Putamen (tissue), 1 donor: ENCODE measurements around the gene SLC25A29.

ENCODE experiments used
- DNase-seq: peaks from one replicate; pipeline ENCODE4 v3.0.0-alpha.2; 2016; ENCODE audit warnings: low spot score

The SLC25A29 gene

DNA sequence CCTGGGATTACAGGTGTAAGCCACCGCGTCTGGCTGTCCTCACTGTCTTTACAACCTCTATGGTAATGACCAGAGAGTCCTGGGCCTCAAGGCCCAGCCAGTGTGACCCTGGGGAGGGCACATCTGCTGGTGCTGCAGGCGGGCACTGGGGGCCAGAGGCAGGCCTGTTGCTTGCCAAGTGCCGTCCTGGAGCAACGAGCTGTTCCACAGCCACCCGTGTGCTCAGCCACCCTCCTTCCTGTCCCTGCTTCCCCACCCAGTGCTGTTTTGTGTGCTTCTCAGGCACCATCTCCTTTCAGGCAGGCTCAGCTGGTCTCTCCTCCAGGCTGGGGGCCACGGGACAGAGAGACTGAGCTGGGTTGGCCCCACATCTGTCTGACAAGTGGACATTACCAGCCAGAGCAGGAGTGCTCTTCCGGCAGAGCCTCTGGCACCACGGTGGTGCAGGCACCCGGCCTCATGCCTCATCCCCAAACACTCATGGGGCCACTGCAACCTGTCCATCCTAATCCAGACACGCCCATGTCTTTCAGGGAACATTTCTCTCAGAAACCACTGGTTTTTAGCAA is 25.9 kb upstream of the SLC25A29 start:
- no peak for DNase-seq

DNA sequence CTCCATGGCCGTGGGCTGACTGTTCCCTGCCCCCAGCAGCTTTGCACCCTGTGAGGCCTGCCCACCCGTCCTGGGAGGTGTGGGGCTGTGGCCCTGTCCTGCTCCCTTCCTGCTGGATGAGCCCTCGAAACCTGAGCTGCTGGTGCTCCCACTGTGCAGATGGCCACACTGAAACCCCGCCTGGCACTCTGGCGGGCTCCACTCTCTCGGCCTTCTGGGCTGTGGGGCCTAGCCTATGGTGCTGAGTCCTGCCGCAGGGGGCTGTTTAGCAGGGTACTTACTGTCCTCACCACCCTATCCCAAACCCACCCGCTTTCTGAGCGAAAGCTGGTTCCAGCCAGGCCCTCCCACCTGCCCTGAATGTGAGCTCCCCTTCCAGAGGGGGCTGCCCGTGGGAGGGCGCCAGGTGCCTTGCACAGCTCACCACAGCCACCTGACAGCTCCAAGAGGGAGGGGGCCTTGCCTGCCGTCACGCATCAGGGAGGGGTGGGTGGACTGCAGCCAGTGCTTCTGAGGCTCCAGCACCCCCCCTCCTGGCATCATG is 24.2 kb upstream of the SLC25A29 start:
- DNase-seq: no peak

DNA sequence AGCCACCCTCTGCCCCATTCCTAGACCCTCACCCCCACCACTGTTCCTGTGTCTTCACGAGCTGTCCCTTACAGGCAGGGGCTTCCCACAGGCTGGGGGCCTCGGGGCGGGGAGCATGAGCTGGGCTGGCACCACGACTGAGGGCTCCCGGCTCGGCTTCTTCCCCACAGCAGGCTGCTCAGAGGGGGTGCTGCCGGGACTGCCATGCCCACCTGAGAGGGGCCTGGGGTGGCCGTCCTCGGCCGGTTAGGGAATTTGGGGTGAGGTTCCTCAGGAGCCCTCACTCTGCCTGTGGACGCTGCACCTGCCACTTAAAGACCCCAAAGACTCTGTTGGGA is 23.7 kb upstream of the SLC25A29 start:
- no peak for DNase-seq

DNA sequence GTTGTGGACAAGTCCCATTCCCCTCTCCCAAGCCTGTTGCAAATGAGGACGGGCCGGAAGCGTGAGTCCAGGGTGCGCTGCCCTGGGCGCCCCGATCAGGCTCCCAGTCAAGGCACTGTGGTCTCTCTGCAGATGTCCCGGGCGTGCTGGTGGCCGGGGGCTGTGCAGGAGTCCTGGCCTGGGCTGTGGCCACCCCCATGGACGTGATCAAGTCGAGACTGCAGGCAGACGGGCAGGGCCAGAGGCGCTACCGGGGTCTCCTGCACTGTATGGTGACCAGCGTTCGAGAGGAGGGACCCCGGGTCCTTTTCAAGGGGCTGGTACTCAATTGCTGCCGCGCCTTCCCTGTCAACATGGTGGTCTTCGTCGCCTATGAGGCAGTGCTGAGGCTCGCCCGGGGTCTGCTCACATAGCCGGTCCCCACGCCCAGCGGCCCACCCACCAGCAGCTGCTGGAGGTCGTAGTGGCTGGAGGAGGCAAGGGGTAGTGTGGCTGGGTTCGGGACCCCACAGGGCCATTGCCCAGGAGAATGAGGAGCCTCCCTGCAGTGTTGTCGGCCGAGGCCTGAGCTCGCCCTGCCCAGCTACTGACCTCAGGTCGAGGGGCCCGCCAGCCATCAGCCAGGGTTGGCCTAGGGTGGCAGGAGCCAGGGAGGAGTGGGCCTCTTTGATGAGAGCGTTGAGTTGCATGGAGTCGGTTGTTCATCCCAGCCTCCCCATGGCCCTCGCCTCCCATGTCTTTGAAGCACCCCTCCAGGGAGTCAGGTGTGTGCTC is 23.2 kb upstream of the SLC25A29 start:
- no peak for DNase-seq

DNA sequence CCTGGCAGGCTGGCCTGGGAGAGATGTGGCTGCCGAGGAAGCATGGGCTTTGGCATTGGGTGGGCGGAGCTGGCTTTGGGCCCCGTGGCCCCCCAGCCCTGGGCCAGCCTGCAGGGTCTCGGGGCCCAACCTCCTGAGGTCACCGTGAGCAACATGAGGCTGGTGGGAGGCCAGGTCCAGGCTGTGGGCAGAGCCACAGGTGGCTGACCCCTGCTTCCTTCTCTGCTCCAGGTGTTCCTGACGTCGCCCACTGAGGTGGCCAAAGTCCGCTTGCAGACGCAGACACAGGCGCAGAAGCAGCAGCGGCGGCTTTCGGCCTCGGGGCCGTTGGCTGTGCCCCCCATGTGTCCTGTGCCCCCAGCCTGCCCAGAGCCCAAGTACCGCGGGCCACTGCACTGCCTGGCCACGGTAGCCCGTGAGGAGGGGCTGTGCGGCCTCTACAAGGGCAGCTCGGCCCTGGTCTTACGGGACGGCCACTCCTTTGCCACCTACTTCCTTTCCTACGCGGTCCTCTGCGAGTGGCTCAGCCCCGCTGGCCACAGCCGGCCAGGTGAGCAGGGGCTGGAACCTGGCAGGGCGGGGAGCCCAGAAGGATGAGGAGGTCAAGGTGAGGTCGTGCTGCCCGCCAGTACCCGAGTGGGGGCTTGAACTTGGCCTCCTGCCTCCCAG is 22.4 kb upstream of the SLC25A29 start:
- no peak for DNase-seq

DNA sequence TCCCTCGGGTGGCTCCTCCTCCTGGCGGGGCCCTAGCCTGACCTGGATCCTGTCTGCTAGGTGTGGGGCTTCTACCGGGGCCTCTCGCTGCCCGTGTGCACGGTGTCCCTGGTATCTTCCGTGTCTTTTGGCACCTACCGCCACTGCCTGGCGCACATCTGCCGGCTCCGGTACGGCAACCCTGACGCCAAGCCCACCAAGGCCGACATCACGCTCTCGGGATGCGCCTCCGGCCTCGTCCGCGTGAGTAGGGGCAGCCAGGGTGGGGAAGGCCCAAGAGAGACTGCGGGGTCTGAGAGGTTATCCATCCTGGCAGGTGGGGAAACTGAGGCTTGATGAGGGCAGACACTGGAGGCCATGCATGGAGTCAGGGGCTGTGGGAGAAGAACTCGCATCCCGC is 20.9 kb upstream of the SLC25A29 start:
- no peak for DNase-seq

DNA sequence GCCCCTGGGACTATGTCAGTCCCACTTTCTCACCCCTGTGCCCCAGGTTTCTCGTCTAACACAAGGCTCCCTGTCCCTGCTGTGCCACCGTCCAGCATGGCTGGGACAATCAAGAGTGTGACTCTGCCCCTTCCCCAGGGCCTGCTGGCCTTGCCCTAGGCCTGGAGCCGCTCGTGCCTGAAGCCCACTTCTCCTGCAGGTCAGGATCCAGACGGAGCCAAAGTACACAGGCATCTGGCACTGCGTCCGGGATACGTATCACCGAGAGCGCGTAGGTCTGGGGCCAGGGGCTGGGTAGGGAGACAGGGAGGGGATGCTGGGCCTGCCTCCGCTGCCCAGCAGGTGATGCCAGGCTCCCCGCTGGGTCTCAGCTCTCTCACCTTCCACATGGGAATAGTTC is 19.7 kb upstream of the SLC25A29 start:
- DNase-seq: no peak

DNA sequence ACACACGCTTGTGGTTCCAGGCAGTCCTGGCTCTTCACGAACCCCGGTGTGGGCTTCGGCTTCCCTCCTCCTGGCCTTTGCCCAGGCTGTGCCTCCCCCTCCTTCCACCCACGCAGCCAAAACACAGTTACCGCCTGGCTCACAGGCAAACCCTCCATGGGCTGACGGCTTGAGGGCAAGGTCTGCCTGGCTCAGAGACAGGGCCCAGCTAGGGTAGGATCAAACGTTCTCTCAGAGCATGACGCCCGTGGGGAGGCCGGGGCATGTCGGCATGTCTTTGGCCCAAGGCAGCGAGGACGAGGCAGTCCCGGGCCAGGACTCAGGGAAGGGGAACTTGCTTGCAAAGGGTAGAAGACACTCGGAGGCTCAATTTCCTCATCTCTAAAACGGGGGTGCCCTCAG is 19.0 kb upstream of the SLC25A29 start:
- DNase-seq: no peak

DNA sequence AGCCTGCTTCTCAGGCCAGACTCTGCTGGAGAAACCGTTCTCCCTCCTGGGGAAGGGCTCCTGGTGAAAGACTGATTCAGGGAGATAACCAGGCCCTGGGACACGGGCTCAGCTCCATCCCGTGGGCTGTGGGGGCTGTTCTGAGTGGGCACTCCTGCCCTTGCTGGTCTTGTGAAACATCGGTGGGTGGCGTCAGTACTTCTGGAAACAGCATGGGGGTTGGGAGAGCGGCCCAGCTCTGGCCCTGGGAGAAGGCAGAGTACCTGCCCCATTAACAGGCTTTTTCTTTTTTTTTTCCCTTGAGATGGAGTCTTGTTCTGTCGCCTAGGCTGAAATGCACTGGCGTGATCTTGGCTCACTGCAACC is 17.7 kb upstream of the SLC25A29 start:
- no peak for DNase-seq

DNA sequence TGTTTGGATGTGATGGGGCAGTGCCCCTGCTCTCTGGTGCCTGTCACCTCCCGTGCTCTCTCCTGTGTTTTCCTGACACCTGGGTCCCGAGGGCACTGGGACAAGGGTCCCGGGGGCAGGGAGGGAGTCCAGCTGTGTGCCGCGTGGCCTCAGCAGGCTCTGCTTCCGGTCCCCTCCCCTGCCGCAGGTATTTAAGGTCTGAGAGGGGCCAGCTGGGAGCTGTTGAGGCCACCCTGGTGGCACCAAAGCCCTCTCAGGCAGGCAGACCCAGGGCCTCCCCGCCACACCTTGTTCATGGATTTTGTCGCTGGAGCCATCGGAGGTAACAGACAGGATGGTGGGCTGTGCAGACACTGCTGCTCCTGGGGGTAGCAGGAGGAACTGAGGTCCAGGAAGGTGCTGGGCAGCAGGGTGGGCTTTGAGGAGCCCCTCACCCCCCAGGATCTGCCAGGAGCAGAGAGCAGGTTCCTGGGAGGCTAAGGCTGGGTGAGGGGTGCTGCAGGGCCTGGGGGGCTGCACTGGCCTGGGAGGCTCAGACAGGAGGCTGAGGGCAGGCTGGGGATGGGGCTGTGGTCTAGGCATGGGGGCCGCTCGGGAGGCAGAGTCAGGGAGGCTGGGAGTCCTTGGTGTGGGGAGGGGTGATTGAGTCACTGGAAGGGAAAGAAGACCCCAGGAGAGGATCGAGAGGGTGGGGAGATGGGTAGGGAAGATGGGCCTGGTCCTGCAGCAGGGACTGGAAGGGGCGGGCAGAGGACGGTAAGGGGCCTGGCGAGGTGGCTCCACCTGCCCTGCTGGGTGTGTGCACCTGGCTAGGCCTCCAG is 17.1 kb upstream of the SLC25A29 start, which contains the start of gene SLC25A47:
Gene SLC25A47 (plus strand): TSS at position 219 of the 821 bp plus-strand sequence. CDS start 76 bp downstream, at position 295.
- no peak for DNase-seq

DNA sequence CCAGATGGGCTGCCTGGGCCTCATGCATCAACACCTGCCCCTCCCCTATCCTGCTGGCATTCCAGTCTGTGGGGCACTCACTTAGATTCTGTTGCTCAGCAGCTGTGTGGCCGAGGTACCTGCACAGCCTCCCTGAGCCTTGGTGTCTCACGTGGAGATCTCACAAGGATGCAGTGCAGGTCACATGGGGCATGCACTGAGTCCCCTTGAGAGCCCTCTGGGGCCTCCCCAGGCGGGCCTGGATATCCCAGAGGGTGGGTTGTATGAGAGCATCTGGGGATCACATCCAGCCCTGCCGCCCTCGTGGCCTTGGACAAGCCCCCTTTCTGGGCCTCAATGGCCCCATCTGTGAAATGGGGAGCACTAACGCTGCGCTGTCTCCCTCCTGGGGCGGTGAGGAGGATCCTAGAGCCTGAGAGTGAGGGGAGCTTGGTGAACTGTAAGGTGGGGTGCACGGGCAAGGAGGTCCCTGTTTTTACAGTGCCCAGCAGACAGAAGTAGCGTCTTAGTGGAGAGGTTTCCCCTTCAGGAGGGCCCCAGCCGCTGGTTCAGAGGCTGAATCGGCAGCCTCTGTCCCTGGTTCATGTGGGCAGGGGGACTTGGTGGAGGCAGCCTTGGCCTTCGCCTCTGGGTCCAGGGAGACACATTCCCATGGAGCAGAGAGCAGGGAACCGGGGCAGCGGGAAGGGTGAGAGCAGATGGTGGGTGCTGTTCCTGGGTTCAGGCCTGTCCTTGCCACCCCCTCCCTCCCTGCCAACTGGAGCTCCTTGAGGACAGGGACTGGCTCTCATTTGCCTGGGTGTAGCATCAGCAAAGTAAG is 16.1 kb upstream of the SLC25A29 start:
- no peak for DNase-seq

DNA sequence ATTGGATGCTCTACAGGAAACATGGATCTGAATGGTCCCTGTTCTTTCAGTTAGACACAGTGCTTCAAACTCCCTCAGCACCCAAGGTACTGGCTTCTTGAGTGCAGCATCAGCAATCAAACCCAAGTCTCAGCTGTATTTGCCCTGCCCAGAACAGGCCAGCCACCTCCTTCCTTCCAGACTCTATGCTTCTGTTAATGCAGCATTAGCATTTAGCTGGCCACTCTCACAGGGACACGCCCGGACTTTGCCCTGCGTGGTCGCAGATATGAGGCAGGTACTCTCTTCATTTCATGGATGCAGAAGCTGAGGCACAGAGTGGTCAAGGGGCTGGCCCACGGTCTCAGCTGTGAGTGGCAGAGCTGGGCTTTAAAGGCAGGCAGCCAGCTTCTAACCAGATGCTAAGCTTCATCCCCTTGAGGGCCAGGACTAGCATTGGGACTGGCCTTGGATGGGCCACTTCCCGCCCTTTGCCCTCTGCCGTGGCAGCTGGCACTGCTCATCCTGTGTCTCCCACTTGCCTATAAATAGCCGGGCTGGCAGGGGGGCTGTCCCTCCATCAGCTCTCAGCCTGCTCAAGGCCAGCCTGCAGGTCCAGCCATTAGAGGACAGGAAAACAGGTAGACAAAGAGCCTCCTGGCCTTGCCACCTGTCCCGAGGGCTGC is 15.4 kb upstream of the SLC25A29 start:
- DNase-seq: no peak

DNA sequence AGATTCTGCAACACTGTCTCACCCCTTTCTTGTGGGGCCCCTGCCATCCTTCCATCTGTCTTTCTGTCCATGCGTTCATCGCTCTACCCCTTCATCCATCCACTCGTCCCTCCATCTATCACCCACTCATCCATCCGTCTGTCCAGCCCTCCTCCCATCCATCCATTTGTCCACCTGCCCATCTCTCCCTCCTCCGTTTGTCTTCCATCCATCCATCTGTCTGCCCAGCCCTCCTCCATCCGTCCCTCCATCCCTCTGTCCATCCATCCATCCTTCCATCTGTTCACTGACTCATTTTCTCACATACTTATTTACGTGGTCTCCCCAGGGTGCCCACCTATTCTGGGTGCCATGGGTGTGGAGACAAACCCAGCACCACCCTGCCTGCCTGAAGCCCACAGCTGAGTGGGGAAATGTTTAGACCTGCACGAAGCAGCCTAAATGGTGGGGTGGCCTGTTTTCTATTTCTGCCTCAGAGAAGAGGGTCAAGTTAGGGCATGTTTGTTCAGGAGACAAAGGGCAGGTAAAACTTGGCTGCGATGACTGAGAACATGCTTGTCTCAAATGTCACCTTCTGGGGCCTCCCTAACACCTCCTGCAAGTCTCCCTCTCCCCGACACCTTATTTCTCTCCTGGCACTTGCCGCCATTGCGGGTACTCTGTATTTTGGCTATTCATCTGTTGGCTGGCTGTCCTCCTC is 14.1 kb upstream of the SLC25A29 start:
- DNase-seq: no peak

DNA sequence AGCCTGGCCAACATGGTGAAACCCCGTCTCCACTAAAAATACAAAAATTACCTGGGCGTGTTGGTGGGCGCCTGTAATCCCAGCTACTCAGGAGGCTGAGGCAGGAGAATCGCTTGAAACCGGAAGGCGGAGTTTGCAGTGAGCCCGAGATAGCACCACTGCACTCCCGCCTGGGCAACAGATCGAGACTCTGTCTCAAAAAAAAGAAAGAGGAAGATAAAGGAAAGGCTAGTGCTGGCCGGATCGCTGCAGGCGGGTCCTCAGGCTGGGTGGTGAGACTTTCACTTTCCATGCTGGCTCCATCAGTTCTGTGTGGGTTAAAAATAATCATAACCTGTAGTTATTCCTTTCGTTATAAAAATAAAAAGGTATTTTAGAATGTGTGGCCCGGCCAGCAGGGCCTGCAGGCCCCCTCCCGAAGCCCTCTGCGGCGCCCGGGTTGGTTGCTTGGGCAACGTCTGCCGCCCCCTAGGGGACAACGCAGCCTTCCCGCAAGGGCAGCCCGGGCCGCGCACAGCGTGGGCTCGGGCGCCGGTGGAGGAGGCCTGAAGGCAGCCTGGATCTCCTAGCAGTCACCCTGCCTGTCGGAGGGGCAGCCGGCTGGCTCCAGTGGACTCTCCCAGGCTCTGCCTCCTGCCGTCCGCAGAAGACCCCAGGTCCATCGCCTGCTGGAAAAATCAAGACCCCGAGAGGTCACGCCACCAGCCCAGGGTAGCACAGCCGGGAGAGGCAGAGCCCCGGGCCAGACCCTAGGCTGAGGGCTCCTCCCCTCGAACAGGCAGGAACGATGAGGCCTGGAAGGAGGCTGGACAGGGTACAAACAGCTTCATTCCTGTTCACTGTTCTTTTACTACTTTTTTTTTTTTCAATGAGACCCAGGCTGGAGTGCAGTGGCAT is 11.9 kb upstream of the SLC25A29 start:
- no peak for DNase-seq

DNA sequence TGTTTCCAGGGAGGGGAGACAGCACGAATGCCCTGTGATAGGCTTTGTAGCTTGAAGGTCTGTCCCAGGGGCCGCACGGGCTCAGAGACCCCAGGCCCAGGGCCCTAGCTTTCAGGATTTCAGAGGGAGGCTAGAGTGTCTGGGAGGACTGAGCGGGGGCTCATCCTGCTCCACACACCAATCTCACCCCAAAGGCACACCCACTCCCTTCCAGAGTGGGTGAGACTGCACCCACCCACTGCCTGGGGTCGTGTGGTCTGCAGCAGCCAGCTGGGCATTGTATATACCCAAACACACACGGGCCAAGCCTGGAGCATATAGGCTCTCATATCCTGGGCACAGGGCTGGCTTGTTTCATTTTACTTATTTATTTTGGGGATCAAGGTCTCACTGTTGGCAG is 11.1 kb upstream of the SLC25A29 start:
- no peak for DNase-seq

DNA sequence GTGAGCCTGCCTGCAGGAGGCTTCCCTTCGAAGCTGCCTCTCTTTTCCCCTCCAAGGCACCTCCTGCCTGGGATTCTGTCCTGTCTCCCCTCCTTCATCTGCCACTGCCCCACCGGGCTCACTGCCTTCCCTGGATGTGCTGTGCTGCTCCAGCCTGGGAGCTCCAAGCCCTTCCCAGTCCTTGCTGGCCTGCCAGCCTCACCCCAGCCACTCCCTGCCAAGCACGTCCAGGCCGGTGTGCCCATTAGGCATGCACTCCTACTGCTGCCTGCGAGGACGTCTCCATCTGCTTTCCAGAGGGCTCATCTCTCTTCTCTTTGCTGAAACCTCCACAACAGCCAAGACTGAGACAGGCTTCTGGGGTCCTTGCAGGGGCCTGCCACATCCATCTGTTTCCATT is 8.5 kb upstream of the SLC25A29 start:
- no peak for DNase-seq

DNA sequence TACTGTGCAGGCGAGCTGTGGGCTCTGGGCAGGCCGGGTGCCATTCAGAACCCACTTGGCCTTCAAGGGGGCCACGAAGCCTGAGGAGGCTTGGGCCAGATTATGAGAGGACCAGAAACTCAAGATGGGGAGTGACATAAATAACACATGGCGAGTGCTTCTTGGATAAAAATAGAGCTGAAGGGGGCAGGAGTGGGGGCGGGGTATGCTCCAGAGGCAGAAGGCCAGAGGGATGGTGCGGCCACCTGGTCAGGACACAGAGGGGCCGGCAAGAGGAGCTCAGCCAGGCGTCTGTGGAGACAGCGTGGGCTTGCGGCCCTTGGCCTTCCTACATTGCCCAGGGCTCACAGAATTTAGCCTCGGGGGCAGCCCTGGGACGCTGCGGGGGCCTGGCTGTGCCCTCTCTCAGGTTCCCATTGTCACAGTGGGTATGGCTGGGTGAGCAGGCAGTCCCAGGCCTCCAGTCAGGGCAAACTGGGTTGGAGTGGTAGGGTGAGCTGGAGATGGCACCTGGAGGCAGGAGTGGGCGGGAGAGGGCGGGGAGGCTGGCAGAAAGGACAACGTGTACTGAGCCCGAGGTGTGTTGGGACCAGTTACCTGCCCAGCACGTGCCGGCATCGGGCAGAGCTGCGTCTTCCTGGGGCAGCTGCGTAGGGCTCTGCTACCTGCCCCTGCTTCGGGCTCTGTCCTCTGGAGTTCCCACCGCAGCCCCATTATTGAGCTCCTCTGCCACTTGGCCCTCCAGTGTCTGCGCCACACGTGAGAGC is 7.4 kb upstream of the SLC25A29 start:
- no peak for DNase-seq

DNA sequence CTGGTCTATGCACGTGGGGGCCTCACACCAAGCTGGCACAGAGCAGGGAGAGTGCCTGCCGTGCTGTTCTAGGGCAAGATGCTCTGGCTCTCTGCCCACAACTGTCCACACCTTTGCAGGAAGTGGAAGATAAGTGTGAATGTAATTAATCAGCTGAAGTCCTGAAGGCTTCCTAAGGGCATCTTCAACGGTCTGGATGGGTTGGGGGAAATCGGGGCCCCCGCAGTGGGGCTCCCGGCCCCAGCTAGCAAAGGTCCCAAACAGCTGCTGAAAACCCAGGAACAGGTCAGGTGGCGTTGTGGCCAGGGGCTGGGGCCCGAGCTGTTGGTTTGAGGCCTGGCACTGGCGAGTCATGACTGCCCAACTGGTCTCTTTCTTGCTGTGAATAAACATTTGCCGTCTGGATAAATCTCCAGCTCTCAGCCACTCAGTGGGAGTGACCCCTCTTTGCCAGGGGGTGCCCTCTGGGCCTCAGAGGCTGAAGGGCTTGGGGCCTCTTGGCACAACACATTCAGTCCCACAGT is 6.7 kb upstream of the SLC25A29 start:
- DNase-seq: no peak
